CD14-positive monocyte (primary cell): ENCODE results near the gene USP1. TPM values are rescaled to one million over a fixed set of nuclear protein-coding genes. Genes with fewer than 3 reads are reported as not detected.

ENCODE experiments used
- DNase-seq, 3 donors: peaks; one replicate each; pipeline ENCODE4 v3.0.0-alpha.2; 2011 to 2022
- H2AFZ ChIP-seq: 2 replicates; pipeline ENCODE4 v1.6.0; 2012; ENCODE audit warnings: mild to moderate bottlenecking, low read depth, low read length, inconsistent platforms; ENCODE audit not compliant: insufficient read depth, poor library complexity, severe bottlenecking
- H3K27ac ChIP-seq, 2 donors: 1 replicate in 1 of 2; 2 replicates in 1 of 2; pipeline ENCODE4 v1.5.1; 2012 to 2013; ENCODE audit warnings: low read length in 2 of 2, control low read depth in 1 of 2, inconsistent platforms in 1 of 2, low read depth in 1 of 2, mild to moderate bottlenecking in 1 of 2
- H3K27me3 ChIP-seq, 2 donors: one replicate each; pipeline versions ENCODE4 v1.6.0 to v1.6.1; 2011 to 2013; ENCODE audit warnings: low read length in 2 of 2; ENCODE audit not compliant: control insufficient read depth in 2 of 2, insufficient read depth in 2 of 2
- H3K36me3 ChIP-seq, 2 donors: replicated peaks in 1 of 2; 1 replicate in 1 of 2; 2 replicates in 1 of 2; pipeline versions ENCODE4 v1.5.1 to v1.6.1; 2012 to 2013; ENCODE audit warnings: low read length in 2 of 2, control low read depth in 1 of 2, inconsistent platforms in 1 of 2, mild to moderate bottlenecking in 1 of 2; ENCODE audit not compliant: insufficient read depth in 2 of 2, control insufficient read depth in 1 of 2
- H3K4me1 ChIP-seq, 2 donors: 1 replicate in 1 of 2; 2 replicates in 1 of 2; pipeline versions ENCODE4 v1.5.1 to v1.6.1; 2012 to 2013; ENCODE audit warnings: low read length in 2 of 2, control low read depth in 1 of 2, inconsistent platforms in 1 of 2, mild to moderate bottlenecking in 1 of 2, moderate library complexity in 1 of 2; ENCODE audit not compliant: insufficient read depth in 2 of 2, control insufficient read depth in 1 of 2
- H3K4me2 ChIP-seq: replicated peaks from 2 replicates; pipeline ENCODE3; 2012; ENCODE audit warnings: low read length, moderate library complexity, mild to moderate bottlenecking; ENCODE audit not compliant: poor library complexity, severe bottlenecking; ENCODE audit errors: extremely low read depth
- H3K4me3 ChIP-seq, 3 experiments: fragments of 200-600 bp in 1 of 3; sonication (generic) in 1 of 3; replicated peaks in 1 of 3; 1 replicate in 2 of 3; 2 replicates in 1 of 3; pipeline ENCODE4 v1.5.1; 2011 to 2013; ENCODE audit warnings: low read length in 3 of 3, mild to moderate bottlenecking in 3 of 3, control low read depth in 2 of 3, low read depth in 2 of 3, inconsistent platforms in 1 of 3, moderate library complexity in 1 of 3
- H3K79me2 ChIP-seq: 2 replicates; pipeline ENCODE4 v1.6.0; 2012; ENCODE audit warnings: mild to moderate bottlenecking, control low read depth, inconsistent platforms, low read length, moderate library complexity; ENCODE audit not compliant: insufficient read depth
- H3K9ac ChIP-seq: 2 replicates; pipeline ENCODE4 v1.6.0; 2017; ENCODE audit warnings: low read length, mild to moderate bottlenecking; ENCODE audit not compliant: insufficient read depth, poor library complexity, severe bottlenecking
- H3K9me3 ChIP-seq, 2 donors: replicated peaks in 1 of 2; 1 replicate in 1 of 2; 2 replicates in 1 of 2; pipeline versions ENCODE4 v1.5.1 to v1.6.1; 2012 to 2013; ENCODE audit warnings: low read length in 2 of 2, control low read depth in 1 of 2; ENCODE audit not compliant: control insufficient read depth in 1 of 2, insufficient read depth in 1 of 2
- H4K20me1 ChIP-seq: 2 replicates; pipeline ENCODE4 v1.6.0; 2012; ENCODE audit warnings: mild to moderate bottlenecking, low read length, control low read depth, moderate library complexity; ENCODE audit not compliant: insufficient read depth
- H3K27ac Mint-ChIP-seq, 7 donors: one replicate each; pipeline ENCODE4 v1.8.0; 2020; ENCODE audit warnings: mild to moderate bottlenecking in 7 of 7, mixed read lengths in 7 of 7, moderate library complexity in 6 of 7, inconsistent platforms in 2 of 7
- H3K27me3 Mint-ChIP-seq, 3 donors: one replicate each; pipeline ENCODE4 v1.8.0; 2021 to 2022; ENCODE audit warnings: low read depth in 3 of 3, mild to moderate bottlenecking in 3 of 3, mixed read lengths in 3 of 3, moderate library complexity in 3 of 3, inconsistent platforms in 1 of 3
- H3K36me3 Mint-ChIP-seq, 2 donors: one replicate each; pipeline ENCODE4 v1.8.0; 2020; ENCODE audit warnings: mixed read lengths in 2 of 2, inconsistent platforms in 1 of 2, mild to moderate bottlenecking in 1 of 2
- H3K4me1 Mint-ChIP-seq: one replicate; pipeline ENCODE4 v1.8.0; 2020; ENCODE audit warnings: mild to moderate bottlenecking, mixed read lengths
- H3K4me3 Mint-ChIP-seq, 2 donors: one replicate each; pipeline ENCODE4 v1.8.0; 2020; ENCODE audit warnings: mild to moderate bottlenecking in 2 of 2, mixed read lengths in 2 of 2, moderate library complexity in 1 of 2
- H3K9me3 Mint-ChIP-seq, 7 donors: one replicate each; pipeline ENCODE4 v1.8.0; 2020 to 2022; ENCODE audit warnings: mixed read lengths in 7 of 7, mild to moderate bottlenecking in 6 of 7, moderate library complexity in 6 of 7, inconsistent platforms in 2 of 7
- CTCF ChIP-seq: fragments of 200-600 bp; IDR thresholded peaks from one replicate; pipeline ENCODE4 v1.8.0; 2022; ENCODE audit warnings: antibody characterized with exemption, mild to moderate bottlenecking
- WGBS: methylation state at CpG from one replicate; pipeline ENCODE4 v1.1.5; 2013; ENCODE audit warnings: missing lambda C conversion rate; ENCODE audit not compliant: insufficient coverage; 5-methylcytosine and 5-hydroxymethylcytosine counted together
- intact Hi-C, 2 donors: fragments of 100-400 bp; cut with micrococcal nuclease; formaldehyde crosslinking; loops; one replicate each; pipeline versions ENCODE4 v1.15.0 to v1.15.1; 2023
- polyA plus RNA-seq, 3 donors: library from polyadenylated mRNA; depleted of rRNA in 1 of 3; unstranded in 2 of 3; stranded (reverse) in 1 of 3; fragments of 300-500 nt in 2 of 3; fragments of >200 nt in 1 of 3; fragmentation: Illumina TruSeq in 2 of 3; gene quantifications; 1 replicate in 2 of 3; 2 replicates in 1 of 3; pipeline ENCODE4 v1.2.3, GENCODE V29; 2012 to 2021

USP1 gene
- polyA plus RNA-seq, 3 donors: 5.3 to 24.0 (median 13.6) TPM

- Histone ChIP-seq H2AFZ (no peak overlapping the region), H3K4me2 (no peak overlapping the region), H3K4me3 (no peak overlapping the region), H3K79me2 (peaks cover 22% of the 10 kb centered on the region), H3K9me3 (no peaks in the 10 kb centered on the region), H3K4me1 (peaks cover 16 to 21% of the 10 kb centered on the region in 2 donors), H3K36me3 (no peaks in the 10 kb centered on the region), H3K27ac (no peak overlapping the region), H3K27me3 (no peaks in the 10 kb centered on the region), H3K9ac (no peak overlapping the region), H4K20me1 (no peaks in the 10 kb centered on the region)
- WGBS: 90% methylated on average over 2 of the region's 10 CpGs
- Mint-ChIP-seq H3K36me3 (peaks cover 2 to 3% of the 10 kb centered on the region in 2 donors), H3K27me3 (peaks cover 0 to 2% (median 2%) of the 10 kb centered on the region in 3 donors), H3K9me3 (no peaks in the 10 kb centered on the region), H3K27ac (no peak overlapping the region), H3K4me1 (peaks cover 19% of the 10 kb centered on the region), H3K4me3 (no peak overlapping the region)
- TF ChIP-seq CTCF: no peak
- intact Hi-C loops: no loop called here
- DNase-seq: no peak
Observed at GRCh38 chr1:62433861-62434617, 2.8 kb upstream of the USP1 start.

GRCh38 chr1:62434618-62435001 is 2.2 kb upstream of the USP1 start:
- WGBS: 94% methylated on average over 9 of the region's 12 CpGs
- Histone ChIP-seq H2AFZ (no peak overlapping the region), H3K79me2 (peaks cover 27% of the 10 kb centered on the region), H3K27me3 (no peaks in the 10 kb centered on the region), H3K4me1 (peaks cover 16 to 27% of the 10 kb centered on the region in 2 donors), H3K4me2 (no peak overlapping the region), H3K4me3 (no peak overlapping the region), H3K36me3 (no peaks in the 10 kb centered on the region), H3K9ac (no peak overlapping the region), H3K9me3 (no peaks in the 10 kb centered on the region), H3K27ac (no peak overlapping the region), H4K20me1 (peaks cover 5% of the 10 kb centered on the region)
- no peak for TF ChIP-seq CTCF
- peak overlapping the region in 1 of 7 donors; percentile 66 for H3K27ac Mint-ChIP-seq
- H3K27me3 Mint-ChIP-seq: peaks cover 0 to 2% (median 2%) of the 10 kb centered on the region in 3 donors
- H3K4me3 Mint-ChIP-seq: no peak overlapping the region
- peaks cover 22% of the 10 kb centered on the region for H3K4me1 Mint-ChIP-seq
- H3K36me3 Mint-ChIP-seq: peaks cover 2 to 3% of the 10 kb centered on the region in 2 donors
- DNase-seq: no peak
- H3K9me3 Mint-ChIP-seq: no peaks in the 10 kb centered on the region
- intact Hi-C loops: loop anchor here (5.0 kb wide), 1 partner anchor 353 kb away; no protein-coding TSS in a partner anchor
